Stimulated activated CD4-positive, alpha-beta T cell treated with anti-CD3 and anti-CD28 coated beads, Interleukin-4, amount 100 ng/mL, for 48 hours (primary cell): ENCODE measurements around the gene EPN3.
A peak's percentile ranks its signal among the peaks of the same experiment; 100 is the strongest.

Experiments used
- DNase-seq, 2 donors: peaks; one replicate each; pipeline ENCODE4 v3.0.0-alpha.2; 2020; ENCODE audit warnings: low read depth in 2 of 2

The EPN3 gene

DNA sequence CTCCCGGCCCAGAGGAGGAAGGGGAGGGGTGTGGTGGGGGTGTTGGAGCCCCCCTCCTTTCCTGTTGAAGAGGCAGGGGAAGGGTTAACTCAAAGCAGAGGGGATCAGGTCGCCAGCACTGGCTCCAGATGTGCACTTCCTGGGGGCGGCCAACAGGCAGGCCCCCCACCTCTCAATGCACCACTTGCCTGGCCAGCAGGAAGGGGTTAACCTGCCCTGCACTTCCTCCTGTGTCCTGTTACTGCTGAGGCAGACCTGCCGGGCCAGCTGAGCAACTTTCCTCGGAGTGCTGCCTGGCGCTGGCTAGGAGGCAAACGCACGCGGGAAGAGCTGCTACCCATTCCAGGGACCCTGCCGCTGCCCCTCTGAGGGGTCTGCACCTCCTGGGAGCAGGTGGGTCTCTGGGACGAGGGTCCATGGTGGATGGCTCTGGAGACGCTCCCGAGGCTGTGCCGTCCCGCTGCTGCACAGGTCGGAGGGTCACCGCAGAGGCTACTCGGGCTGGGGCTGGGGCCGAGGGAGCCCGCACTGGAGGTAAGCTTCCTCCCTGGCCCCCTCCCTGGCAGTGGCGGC lies at the start of gene EPN3:
Gene EPN3, plus strand, starts transcription at position 284 of the 573 bp plus-strand sequence. CDS start 3,822 bp downstream, outside the sequence.
- DNase-seq = no peak

DNA sequence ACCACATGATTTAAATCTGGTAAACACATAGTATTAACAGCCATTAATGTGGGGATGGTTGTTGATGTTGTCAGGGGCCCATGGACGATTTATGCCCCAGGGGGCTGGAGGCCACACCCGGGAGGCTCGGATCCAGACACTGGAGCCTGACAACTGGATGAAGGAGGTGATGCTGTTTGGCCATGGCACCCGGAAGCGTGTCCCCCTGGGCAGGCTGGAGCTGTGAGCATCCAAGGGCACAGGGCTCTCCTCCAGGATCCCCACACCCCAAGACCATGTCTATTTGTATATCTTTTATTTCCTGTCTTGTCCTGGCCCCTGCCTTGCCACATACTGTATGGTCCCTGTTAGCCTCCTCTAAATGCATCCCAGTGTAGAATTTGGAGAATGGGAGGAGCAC lies 49.3 kb upstream of the EPN3 start:
- DNase-seq = no peak

GRCh38 chr17:50484386-50485155 lies 48.0 kb upstream of the EPN3 start:
- DNase-seq = no peak

GRCh38 chr17:50487213-50488096 lies 45.1 kb upstream of the EPN3 start:
- no peak for DNase-seq

DNA sequence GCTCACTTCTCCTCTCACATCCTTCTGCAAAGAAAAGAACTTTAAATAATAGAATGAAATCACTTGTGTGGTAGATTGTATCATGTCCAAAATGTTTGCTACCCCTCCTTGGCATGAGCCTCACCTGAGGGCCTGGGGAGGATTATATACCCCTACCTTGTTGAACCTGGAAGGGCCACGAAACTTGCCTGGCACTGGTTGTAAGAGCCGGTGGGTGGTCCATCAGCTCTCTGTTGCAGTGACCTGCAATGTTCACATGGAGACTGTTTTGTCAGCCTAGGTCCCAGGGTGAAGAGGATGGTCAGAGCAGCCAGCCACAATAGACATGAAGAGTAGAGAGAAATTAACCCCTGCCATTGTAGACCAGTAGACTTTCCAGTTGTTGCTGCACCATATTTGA lies 43.7 kb upstream of the EPN3 start:
- no peak for DNase-seq

- no peak for DNase-seq
Measured at GRCh38 chr17:50491505-50491904, 41.0 kb upstream of the EPN3 start.

DNA sequence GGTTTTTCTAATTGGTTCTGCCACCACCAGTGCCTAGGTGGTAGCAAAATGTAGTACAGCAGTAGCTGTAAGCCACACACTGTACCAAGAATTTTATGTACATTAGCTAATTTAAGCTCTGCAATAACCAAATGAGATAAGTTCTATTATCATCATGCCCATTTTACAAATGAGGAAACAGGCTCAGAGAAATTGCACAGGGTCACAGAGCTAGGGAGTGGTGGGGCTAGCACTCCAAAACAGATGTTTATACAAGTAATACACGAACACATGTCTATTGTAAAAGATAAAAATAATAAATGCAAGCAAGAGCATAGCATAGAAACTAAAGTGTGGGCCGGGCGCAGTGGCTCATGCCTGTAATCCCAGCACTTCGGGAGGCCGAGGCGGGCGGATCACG lies 40.3 kb upstream of the EPN3 start:
- DNase-seq = no peak

DNA sequence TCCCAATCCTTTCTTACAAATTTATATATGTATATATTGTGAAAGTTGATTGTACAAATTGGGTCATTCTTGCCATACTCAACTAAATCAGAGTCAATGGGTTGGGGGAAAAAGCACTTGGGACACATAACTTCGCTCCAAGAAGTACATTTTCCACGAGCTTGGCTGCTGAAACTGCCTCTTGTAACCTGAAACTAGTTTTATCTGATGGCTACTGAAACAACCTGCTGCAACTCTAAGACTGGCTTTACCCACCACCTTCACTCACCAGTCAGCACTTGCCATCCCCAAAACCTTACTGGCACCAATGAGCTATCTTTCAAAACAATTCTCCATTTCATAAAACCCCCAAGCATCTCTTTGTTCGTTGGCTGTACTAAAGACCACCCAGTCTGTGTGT lies 38.8 kb upstream of the EPN3 start:
- no peak for DNase-seq

GRCh38 chr17:50495217-50495823 lies 37.2 kb upstream of the EPN3 start:
- DNase-seq = no peak

DNA sequence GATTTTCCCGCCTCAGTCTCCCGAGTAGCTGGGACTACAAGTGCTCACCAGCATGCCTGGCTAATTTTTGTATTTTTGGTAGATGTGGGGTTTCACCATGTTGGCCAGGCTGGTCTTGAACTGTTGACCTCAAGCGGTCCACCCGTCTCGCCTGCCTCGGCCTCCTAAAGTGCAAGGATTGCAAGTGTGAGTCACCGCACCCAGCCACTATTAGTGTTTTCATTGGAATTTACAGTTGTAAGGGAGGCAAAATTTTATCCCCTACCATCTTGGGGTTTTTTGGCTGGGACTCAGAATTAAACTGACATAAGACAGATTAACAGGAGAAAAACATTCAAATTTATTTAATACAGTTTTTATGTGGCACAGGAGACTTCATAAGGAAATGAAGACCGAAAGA lies 36.6 kb upstream of the EPN3 start:
- DNase-seq = no peak

DNA sequence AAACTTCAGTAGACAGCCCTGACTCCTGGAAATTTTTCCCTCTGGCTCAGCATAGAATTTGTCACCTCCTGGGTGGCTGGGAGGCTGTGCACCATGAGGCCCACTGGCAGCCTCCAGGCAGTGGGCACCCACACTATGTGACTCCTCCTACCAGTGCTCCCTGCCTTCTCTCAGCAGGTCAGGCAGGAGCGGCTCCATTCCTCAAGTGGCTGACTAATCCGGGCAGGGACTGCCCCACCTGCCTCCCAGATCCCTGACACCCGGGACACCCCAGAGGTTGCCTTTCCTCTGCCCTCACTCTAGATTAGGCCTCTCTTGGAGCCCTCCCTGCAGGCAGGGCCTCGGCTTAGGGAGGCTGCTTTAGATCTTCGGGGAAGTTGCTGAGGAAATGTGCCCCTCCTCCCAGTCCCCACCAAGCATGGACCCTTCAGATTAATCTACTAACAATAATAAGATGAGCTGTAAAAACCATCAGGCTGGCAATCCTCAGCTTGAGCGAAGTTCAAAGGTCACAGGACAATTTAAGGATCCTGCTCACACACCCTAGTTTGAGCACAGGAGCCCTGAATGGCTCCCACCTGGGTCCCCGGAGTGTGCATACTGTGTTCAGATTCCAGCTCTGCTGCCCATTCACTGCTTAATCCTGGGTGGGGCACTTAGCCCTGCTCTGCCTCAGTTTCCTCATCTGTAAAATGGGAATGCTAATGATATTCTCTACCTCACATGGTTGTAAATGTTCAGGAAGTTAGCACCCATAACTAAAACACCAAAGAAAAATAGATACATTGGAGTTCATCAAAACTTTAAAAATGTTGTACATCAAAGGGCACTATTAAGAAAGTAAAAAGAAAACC lies 34.3 kb upstream of the EPN3 start:
- DNase-seq = no peak

DNA sequence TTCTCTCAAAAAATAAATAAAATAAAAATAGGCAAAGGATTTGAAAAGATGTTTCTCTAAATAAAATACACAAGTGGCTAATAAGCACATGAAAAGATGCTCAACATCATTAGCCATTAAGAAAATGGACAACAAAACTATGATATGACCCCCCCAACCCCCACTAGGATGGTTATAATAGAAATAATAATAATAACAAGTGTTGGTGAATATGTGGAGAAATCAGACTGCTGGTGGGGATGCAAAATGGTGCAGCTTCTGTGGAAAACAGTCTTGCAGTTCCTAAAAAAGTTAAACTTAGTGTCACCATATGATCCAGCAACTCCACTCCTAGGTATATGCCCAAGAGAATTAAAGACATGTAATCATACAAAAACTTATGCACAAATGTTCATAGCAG lies 33.3 kb upstream of the EPN3 start:
- no peak for DNase-seq

- DNase-seq = no peak
Measured at GRCh38 chr17:50499721-50500120, 32.8 kb upstream of the EPN3 start.

- no peak for DNase-seq
Measured at GRCh38 chr17:50501054-50501453, 31.5 kb upstream of the EPN3 start.

DNA sequence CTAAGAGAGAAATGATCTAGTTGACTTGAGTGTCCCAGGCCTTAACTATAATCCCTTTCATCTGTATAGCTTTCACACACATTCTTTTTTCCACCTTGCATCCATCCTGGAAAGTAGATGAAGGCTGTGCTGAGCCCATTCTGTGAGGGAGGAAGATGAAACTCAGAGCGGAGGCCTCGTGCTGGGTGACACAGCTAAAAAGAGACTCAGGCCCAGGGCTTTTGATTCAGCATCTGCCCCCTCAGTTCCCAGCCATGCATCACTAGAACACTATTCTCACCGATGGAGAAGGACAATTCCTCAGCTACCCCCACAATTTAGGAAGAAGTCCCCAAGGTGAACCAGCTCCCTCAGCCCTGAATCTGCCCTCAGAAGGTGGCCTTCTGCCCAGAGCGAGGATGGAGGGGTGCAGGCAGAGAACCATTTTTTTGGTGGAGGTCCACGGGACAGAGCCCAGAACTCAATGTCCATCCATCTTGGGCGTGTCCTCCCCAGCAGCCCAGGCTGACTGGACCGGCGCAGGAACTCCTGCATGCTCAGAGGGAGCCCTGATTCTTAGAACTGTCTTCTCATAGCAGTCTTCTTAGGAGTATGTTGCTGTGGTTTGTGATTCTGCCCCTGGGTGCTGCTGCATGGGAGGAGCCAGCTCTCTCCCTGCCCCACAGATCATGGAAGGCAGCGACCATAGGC lies 30.1 kb upstream of the EPN3 start:
- DNase-seq = no peak

- DNase-seq = no peak
Measured at GRCh38 chr17:50505591-50506130, 26.9 kb upstream of the EPN3 start.

DNA sequence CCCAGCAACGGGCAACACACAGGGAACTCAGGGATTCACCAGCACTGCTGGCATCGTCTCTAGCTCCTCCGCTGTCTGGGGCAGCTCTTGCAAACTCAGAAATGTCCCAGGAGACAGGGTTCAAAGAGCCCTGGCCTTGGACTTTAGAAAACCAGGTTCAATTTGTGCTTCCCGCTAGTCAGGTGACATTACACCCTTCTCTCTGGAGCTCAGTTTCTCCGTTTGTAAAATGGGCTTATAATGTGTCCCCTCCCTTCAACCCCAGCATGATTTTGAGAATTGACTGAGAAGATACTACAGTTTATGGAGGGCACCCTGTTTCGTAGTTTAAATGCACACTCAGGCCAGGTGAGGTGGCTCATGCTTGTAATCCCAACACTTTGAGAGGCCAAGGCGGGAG lies 26.2 kb upstream of the EPN3 start:
- no peak for DNase-seq

DNA sequence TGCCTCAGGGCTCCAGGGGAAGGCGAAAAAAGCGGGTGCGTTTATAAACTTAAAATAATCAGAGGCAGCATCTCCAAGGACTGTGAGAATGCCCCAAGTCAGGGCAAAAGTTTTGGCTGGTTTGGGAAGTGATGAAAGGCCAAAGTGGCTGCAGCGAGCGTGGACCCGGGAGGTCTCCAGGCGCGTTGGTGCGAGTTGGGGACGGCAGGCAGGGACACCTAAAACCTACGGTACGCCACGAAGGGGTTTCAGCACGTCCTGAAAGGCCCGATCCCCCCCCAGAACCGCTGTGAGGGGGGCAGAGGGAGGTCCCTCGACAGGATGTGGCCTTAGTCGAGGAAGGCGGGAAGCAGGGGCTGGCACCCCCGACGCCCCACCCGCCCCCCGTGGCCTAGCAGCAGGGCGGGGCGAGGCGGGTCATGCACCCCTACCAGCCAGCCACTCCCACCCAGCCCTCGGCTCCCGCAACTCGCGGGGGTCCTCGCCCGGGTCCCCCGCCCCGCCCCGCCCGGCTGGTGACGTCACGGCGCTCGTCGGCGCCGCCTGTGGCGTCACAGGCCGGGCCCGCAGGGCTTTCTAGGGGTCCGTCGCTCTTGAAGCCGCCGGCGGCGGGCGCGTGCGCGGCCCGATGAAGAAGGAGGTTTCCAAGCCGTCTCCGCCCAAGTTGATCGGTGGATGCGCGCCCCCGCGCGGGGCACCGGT lies 24.5 kb upstream of the EPN3 start, which contains the start of gene MYCBPAP:
Gene MYCBPAP, plus strand, starts transcription at position 569 of the 702 bp plus-strand sequence. CDS start 236 bp downstream, outside the sequence.
- peak; percentile 71 to 77 for DNase-seq
